ACHN (cell line): ENCODE results near the gene TSSC4.

Experiments
- DNase-seq: peaks from one replicate; pipeline ENCODE4 v3.0.0-alpha.2; 2015
- in situ Hi-C: cut with HindIII; loops from 2 replicates; pipeline ENCODE4 v1.10.0; 2017; ENCODE audit warnings: low sequenced_read_pairs, low pct_ligation_motif_present, low pct_unique_long_range_greater_than_20kb

The TSSC4 gene

DNA sequence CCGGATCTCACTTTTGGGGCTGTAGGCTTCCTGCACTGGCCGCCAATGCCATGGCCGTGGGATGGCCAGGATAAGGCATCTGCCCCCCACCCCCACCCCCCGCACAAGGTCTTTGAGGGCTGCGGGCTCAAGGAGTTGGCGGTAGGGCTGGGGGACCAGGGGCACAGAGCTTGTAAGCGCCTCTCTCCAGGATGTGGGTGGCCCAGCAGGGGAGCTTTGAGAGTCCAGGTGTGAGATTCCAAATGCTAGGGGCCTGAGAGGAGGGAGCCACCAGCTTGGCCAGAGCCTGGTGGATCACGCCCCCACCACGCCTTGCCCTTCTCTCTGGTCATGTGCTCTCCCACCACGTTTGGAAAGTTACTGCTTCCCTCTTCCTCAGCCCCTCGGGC, 18.4 kb upstream of the TSSC4 start:
- in situ Hi-C loops: no loop called here
- no peak for DNase-seq

DNA sequence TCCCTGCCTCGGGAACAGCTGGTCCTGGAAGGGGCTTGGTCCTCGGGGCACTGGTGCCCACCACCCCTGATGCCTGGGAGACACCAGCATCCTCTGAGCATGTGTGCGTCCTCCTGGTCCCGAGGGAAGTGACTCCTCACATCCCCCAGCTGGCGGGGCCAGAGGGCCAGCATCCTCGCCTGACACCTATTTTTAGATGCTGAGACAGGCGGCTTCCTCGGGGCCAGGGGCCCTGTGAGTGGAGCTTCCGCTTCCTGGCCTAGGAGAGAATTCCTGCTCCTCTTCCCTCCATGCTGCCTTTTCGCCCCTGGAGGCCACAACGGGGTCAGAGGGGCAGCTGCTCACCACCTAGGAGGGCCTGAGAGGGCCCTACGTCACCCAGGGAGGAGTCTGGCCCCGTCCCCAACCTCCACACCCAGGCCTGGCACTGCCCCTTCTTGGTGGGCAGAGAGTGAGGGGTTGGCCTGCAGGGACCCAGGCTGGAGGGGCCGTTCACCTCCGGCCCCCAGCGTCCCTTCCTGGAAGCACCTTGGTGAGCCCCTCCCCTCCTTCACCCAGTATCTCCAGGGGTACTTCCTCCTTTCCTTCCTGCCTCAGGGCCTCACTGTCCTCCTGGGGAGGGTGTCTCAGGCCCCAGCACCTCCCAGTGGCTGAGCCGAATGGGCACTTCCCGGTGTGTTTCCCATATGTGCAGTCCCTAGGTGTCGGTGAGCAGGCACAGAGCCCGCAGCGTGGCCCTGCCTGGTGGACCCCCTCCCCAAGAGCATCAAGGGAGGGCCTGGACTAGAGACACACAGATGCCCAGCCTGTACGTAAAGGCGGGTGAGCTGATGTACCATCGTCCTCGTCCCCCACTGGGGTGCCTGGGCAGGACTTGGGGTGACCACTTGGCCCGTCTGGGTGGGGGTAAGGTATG, 17.4 kb upstream of the TSSC4 start:
- in situ Hi-C loops: no loop called here
- DNase-seq: no peak

DNA sequence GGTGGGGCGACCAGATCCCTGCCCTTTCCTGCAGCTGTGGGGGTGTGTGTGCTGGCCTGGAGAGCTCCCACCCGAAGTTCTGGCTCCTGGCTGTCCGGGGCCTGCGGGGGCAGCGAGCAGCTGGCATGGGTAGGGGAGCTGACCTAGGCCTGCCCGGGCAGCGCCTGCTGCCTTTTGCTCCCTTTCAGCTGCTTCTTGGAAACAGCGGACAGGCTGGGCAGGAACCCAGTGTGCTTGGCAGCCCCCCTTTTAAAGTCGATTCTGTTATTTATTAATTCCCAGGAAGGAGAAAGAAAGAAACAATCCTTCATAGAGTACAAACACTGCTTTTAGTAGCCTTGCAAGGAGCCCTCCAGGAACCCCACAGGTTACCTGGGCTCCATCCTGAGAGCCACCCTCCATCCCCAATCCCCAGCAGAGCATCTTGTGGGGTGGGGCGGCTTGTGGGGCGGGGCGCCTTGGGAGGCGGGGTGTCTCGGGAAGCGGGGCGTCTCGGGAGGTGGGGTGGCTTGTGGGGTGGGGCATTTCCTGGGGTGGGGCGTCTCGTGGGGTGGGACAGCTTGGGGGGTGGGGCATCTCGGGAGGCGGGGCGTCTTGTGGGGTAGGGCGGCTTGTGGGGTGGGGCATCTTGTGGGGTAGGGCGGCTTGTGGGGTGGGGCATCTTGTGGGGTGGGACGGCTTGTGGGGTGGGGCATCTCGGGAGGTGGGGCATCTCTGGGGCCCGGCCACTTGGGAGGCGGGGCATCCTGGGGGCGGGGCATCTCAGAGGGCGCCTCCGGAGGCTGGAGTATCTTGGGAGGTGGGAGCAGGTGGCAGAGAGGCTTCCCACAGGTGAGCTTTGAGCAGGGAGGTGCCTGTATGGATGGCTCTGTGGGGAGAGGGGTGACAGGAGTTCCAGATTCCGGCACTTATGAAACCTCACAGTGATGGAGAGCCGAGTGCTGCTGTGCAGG, 16.4 kb upstream of the TSSC4 start:
- in situ Hi-C loops: no loop called here
- no peak for DNase-seq

DNA sequence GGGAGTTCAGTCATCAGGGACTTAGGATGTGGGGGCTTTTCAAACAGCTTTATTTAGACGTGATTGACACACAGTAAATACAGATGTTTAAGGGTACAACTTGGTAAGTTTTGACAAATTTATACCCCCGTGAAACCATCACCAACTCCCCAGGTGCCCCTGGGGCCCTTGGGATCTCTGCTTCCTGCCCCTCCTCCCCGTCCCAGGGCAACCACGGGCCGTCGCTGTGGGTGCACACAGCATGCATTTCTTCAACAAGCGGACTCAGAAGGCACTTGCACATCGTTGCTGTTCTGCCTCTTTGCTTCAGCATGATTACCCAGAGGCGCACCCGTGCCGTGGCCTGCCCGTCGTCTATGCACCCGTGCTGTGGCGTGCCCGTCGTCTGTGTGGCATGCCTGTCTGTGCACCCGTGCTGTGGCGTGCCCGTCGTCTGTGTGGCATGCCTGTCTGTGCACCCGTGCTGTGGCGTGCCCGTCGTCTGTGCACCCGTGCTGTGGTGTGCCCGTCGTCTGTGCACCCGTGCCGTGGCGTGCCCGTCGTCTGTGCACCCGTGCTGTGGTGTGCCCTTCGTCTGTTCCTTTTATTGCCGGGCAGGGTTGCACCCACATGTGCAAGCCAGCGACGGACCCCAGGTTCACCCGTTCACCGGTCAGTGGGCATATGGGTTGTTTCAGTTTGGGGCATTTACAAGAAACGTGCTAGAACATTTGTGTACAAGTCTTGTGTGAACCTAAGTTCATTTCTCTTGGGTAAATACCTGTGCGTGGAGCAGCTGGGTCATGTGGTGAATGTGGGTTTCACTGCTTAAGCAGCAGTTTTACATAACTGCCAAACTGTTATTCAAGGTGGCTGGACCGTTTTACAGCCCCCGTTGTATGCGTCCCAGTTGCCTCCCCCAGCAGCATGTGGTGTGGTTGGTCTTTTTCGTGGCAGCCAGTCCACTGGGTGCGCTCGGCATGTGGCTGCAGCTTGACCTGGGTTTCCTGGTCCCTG, 15.1 kb upstream of the TSSC4 start:
- in situ Hi-C loops: no loop called here
- no peak for DNase-seq

DNA sequence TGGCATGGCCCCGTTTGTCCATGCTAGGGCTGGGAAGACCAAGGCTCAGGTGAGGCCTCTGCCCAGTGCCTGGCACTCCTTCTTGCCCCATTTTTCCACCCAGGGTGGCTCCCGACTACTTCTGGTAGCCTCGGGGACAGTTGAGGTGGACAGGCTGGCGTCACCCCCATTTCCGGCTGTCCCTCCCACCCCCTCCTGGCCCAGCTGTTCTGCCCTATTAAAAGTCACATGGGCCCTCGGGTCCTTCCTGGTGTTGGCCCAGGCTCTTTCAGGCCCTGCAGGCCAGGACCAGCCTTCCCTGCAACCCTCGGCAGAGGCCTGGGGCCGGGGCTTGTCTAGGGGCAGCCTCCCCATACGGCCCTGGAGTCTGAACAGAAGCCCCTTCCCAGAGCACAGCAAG, 14.0 kb upstream of the TSSC4 start:
- in situ Hi-C loops: no loop called here
- DNase-seq: no peak

DNA sequence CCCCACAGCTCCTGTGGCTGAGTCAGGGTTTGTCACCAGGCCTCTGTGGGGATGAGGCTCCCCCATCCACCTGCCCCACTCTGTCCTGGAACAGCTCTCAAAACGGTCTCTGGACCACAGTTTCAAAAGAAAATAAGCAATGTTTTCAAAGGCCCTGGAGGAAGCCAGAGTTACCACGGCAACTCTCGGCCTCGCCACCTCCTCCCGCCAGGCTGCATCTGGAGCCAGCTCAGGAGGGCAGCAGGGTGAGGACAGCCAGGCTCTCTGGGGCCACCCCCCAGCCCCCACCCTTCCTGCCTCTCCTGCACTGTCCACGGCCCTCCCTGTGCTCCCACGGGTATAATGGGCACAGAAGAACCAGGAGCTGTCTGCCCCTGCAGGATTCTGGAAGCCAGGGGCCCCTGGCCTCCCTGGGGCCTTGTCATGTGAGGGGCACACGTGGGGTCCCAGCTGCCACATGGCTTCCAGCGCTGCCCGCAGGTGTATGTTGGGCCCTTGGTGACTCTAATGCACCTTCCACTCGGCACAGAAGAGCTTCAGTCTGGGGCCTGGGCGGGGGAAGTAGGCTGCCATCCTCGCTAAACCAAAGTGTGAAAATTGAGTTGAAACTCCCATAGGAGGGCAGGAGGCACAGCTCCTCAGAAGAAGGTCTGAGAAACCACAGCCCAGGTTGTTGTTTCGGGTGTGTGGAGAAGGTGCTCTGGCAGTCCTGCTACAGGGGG, 13.1 kb upstream of the TSSC4 start:
- in situ Hi-C loops: no loop called here
- no peak for DNase-seq

- in situ Hi-C loops: no loop called here
- DNase-seq: no peak
Measured at GRCh38 chr11:2388431-2389376, 11.8 kb upstream of the TSSC4 start.

- in situ Hi-C loops: no loop called here
- DNase-seq: no peak
Measured at GRCh38 chr11:2389377-2390026, 11.0 kb upstream of the TSSC4 start.

DNA sequence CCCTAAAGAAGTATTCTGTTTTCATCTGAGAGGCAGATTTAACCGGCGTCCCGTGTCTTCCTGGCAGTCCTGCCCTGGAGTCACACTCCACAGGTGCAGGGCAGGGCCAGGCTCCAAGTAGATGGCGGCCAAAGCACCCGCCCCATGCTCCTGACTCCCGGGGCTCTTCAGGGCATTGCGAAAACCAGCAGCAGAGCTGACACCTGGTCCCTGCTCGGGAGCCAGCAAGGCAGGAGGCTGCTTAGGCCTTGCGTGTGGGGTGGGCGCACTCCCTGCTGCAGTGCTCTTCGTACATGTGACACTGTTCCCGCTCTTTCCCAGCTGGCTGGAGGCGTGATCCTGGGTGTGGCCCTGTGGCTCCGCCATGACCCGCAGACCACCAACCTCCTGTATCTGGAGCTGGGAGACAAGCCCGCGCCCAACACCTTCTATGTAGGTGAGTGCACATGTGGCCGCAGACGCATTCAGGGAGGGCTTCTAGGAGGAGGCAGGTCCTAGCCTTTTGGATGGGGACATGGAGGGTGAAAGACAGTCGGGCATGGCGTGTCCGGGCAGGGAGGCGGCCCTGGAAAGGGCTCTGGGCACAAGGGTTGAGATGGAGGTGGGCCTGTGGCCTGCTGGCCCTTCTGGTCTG, 10.3 kb upstream of the TSSC4 start:
- no peak for DNase-seq
- in situ Hi-C loops: no loop called here

DNA sequence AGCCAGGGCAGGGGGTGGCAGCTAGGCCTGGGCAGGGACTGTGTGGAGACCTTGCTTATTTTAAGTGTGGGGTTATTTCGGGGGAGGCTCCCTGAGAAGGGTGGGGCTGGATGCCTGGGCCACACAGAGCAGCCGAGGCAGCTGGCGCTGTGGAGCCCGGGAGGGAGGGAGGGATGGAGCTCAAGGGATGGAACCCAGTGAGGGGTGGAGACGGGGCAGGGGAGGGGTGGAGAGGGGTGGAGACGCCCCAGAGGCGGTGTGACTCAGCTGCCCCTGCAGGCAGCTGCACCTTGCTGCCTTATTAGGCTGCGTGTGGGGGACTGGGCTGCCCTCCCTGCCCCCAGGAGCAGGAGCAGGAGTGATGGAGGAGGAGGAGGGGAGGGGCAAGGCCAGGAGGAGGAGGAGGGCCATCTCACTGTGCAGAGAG, 9.8 kb upstream of the TSSC4 start:
- DNase-seq: peak; percentile 56
- in situ Hi-C loops: no loop called here

- DNase-seq: no peak
- in situ Hi-C loops: no loop called here
Measured at GRCh38 chr11:2391181-2391975, 9.2 kb upstream of the TSSC4 start.

GRCh38 chr11:2392241-2392959, 8.2 kb upstream of the TSSC4 start:
- in situ Hi-C loops: no loop called here

DNA sequence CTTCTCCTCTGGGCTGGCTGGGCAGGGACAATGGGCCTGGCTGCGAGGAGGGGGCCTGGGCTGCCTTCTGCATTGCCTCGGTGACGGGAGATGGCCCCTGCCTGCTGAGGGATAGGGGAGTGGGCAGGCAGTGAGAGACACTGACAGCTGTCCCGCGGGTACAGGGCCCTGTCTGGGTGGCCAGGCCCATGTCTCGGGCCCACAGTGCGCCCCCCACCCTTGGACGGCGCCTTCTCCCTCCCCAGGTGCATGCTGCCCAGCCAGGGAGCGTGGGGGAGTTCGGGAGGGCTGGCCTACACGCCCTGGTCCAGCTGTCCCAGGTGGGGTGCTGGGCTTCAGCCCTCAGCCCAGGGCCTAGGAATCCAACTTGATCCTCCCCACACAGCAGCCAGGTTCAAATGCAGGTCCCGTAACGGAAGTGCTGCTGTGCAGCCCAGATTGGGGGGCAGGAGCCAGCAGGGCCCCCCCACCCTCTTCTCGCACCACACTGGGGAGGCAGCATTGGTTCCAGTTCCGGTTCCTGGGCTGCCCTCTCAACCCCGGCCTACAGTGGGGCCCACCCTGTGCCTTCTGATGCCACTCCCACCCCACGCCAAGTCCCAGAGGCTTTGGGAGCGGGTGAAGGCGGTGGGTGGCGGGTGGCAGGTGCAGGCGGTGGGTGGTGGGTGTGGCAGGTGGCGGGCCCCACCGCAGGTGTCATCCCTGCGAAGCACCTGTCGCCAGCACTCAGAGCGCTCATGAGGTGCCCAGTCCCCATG, 7.3 kb upstream of the TSSC4 start:
- in situ Hi-C loops: no loop called here
- DNase-seq: no peak

More at GRCh38 chr11:2392241-2392959, 8.2 kb upstream of the TSSC4 start:
- no peak for DNase-seq
